GM13976 (cell line): ENCODE data around the gene LRRC37B.

ENCODE experiments used
- DNase-seq: peaks from one replicate; pipeline ENCODE4 v3.0.0; 2012; ENCODE audit warnings: low spot score
- CTCF ChIP-seq: IDR thresholded peaks from 2 replicates; pipeline ENCODE4 v1.5.1; 2012; ENCODE audit warnings: borderline replicate concordance, mild to moderate bottlenecking; ENCODE audit not compliant: insufficient read depth; ENCODE audit errors: extremely low read depth, missing control alignments, control extremely low read depth
- in situ Hi-C: fragments of 300-500 bp; cut with MboI; formaldehyde crosslinking; loops from one replicate; pipeline ENCODE4 v1.12.0; 2022; ENCODE audit warnings: low sequenced_read_pairs, mixed read lengths, inconsistent platforms; ENCODE audit not compliant: unreplicated experiment

Gene LRRC37B

GRCh38 chr17:32009262-32009542, 2.0 kb downstream of the LRRC37B start:
- no peak for TF ChIP-seq CTCF
- in situ Hi-C loops: loop anchor here (25.0 kb wide), 1 partner anchor 128 kb away; the partner anchor contains the start of gene RHOT1
- DNase-seq: no peak

GRCh38 chr17:32010114-32010513, 2.9 kb downstream of the LRRC37B start:
- in situ Hi-C loops: loop anchor here (25.0 kb wide), 1 partner anchor 127 kb away; the partner anchor contains the start of gene RHOT1
- no peak for TF ChIP-seq CTCF
- DNase-seq: no peak

GRCh38 chr17:32015245-32016013, 8.2 kb downstream of the LRRC37B start:
- TF ChIP-seq CTCF: no peak
- in situ Hi-C loops: loop anchor here (25.0 kb wide), 1 partner anchor 122 kb away; the partner anchor contains the start of gene RHOT1
- DNase-seq: no peak

- in situ Hi-C loops: loop anchor here (25.0 kb wide), 1 partner anchor 121 kb away; the partner anchor contains the start of gene RHOT1
- no peak for TF ChIP-seq CTCF
- DNase-seq: no peak
These were observed 9.0 kb downstream of the LRRC37B start for GRCh38 chr17:32016231-32016630.

- TF ChIP-seq CTCF: no peak
- in situ Hi-C loops: loop anchor here (25.0 kb wide), 1 partner anchor 118 kb away; the partner anchor contains the start of gene RHOT1
- DNase-seq: no peak
These were observed 12.0 kb downstream of the LRRC37B start for GRCh38 chr17:32019228-32019627.

GRCh38 chr17:32020943-32021614, 13.9 kb downstream of the LRRC37B start:
- no peak for TF ChIP-seq CTCF
- DNase-seq: no peak
- in situ Hi-C loops: loop anchor here (25.0 kb wide), 1 partner anchor 116 kb away; the partner anchor contains the start of gene RHOT1
